HepG2 (cell line): ENCODE data around the gene GAGE12F. TPM values are rescaled to one million over a fixed set of nuclear protein-coding genes. Genes with fewer than 3 reads are reported as not detected.

Source experiments
- ARNT ChIP-seq: fragments of 450-650 bp; IDR thresholded peaks from 2 replicates; pipeline ENCODE4 v1.6.1; 2017
- CCDC6 ChIP-seq: sonication (generic); formaldehyde crosslinking; IDR thresholded peaks from 2 replicates; pipeline ENCODE4 v1.8.1; 2022; ENCODE audit warnings: mild to moderate bottlenecking, missing genetic modification reagents, moderate library complexity
- DNMT1 ChIP-seq: sonication (generic); formaldehyde crosslinking; IDR thresholded peaks from 2 replicates; pipeline ENCODE4 v1.5.1; 2020; ENCODE audit warnings: mild to moderate bottlenecking, missing genetic modification reagents
- E2F5 ChIP-seq: sonication (generic); formaldehyde crosslinking; conservative IDR thresholded peaks from 2 replicates; pipeline ENCODE4 v1.4.0; 2020; ENCODE audit warnings: missing genetic modification reagents
- EEA1 ChIP-seq: sonication (generic); formaldehyde crosslinking; IDR thresholded peaks from 2 replicates; pipeline ENCODE4 v1.5.1; 2020; ENCODE audit warnings: mild to moderate bottlenecking, missing genetic modification reagents, borderline replicate concordance
- ETV5 ChIP-seq: IDR thresholded peaks from 2 replicates; pipeline ENCODE4 v1.6.1; 2018; ENCODE audit warnings: missing biosample characterization, missing genetic modification reagents, inconsistent platforms, borderline replicate concordance
- FOXM1 ChIP-seq: sonication (generic); formaldehyde crosslinking; IDR thresholded peaks from 2 replicates; pipeline ENCODE4 v1.5.0; 2020; ENCODE audit warnings: missing genetic modification reagents
- FOXO1 ChIP-seq: sonication (generic); formaldehyde crosslinking; IDR thresholded peaks from 2 replicates; pipeline ENCODE4 v1.4.0; 2020; ENCODE audit warnings: missing genetic modification reagents
- HDAC2 ChIP-seq: sonication (generic); formaldehyde crosslinking; IDR thresholded peaks from 2 replicates; pipeline ENCODE4 v1.4.0; 2020; ENCODE audit warnings: missing genetic modification reagents
- MAFK ChIP-seq, 2 experiments: IDR thresholded peaks in 1 of 2; conservative IDR thresholded peaks in 1 of 2; 2 replicates each; pipeline ENCODE4 v1.6.1; 2011; ENCODE audit warnings: improper control_type of control experiment in 2 of 2, low read length in 2 of 2
- MED8 ChIP-seq: sonication (generic); formaldehyde crosslinking; IDR thresholded peaks from 2 replicates; pipeline ENCODE4 v1.8.1; 2023; ENCODE audit warnings: mild to moderate bottlenecking, missing genetic modification reagents; ENCODE audit not compliant: insufficient replicate concordance
- NFKB2 ChIP-seq: sonication (generic); formaldehyde crosslinking; IDR thresholded peaks from 2 replicates; pipeline ENCODE4 v1.4.0; 2020; ENCODE audit warnings: missing genetic modification reagents, borderline replicate concordance
- NFYB ChIP-seq: sonication (generic); formaldehyde crosslinking; IDR thresholded peaks from 2 replicates; pipeline ENCODE4 v1.4.0; 2020; ENCODE audit warnings: missing genetic modification reagents
- NONO ChIP-seq, 2 experiments: fragments of 450-650 bp in 1 of 2; sonication (generic) in 1 of 2; formaldehyde crosslinking in 1 of 2; IDR thresholded peaks in 1 of 2; conservative IDR thresholded peaks in 1 of 2; 2 replicates each; pipeline versions ENCODE4 v1.6.1 to v1.8.0; 2017 to 2022; ENCODE audit warnings: mild to moderate bottlenecking in 1 of 2, missing genetic modification reagents in 1 of 2, moderate library complexity in 1 of 2
- PAWR ChIP-seq: sonication (generic); formaldehyde crosslinking; IDR thresholded peaks from 2 replicates; pipeline ENCODE4 v1.4.0; 2020; ENCODE audit warnings: missing genetic modification reagents, mild to moderate bottlenecking, borderline replicate concordance
- SAP130 ChIP-seq: IDR thresholded peaks from 2 replicates; pipeline ENCODE4 v1.6.1; 2016; ENCODE audit warnings: low read depth
- ZBTB7A ChIP-seq: sonication (generic); formaldehyde crosslinking; IDR thresholded peaks from 2 replicates; pipeline ENCODE4 v1.8.0; 2022; ENCODE audit warnings: mild to moderate bottlenecking, missing genetic modification reagents
- ZBTB7B ChIP-seq: sonication (generic); formaldehyde crosslinking; IDR thresholded peaks from 2 replicates; pipeline ENCODE4 v1.4.0; 2020; ENCODE audit warnings: missing genetic modification reagents
- ZMYM3 ChIP-seq: sonication (generic); formaldehyde crosslinking; IDR thresholded peaks from 2 replicates; pipeline ENCODE4 v1.5.1; 2020; ENCODE audit warnings: mild to moderate bottlenecking, missing genetic modification reagents
- ZNF326 ChIP-seq: sonication (generic); formaldehyde crosslinking; IDR thresholded peaks from 2 replicates; pipeline ENCODE4 v1.4.0; 2020; ENCODE audit warnings: missing genetic modification reagents, borderline replicate concordance
- ZNF431 ChIP-seq: sonication (generic); formaldehyde crosslinking; IDR thresholded peaks from 2 replicates; pipeline ENCODE4 v1.9.0; 2022; ENCODE audit warnings: missing genetic modification reagents, low read depth, mild to moderate bottlenecking, borderline replicate concordance
- ZNF451 ChIP-seq: sonication (generic); formaldehyde crosslinking; IDR thresholded peaks from 2 replicates; pipeline ENCODE4 v1.5.0; 2020; ENCODE audit warnings: mild to moderate bottlenecking, missing genetic modification reagents
- ZNF546 ChIP-seq: sonication (generic); formaldehyde crosslinking; conservative IDR thresholded peaks from 2 replicates; pipeline ENCODE4 v1.8.1; 2023; ENCODE audit warnings: mild to moderate bottlenecking, missing genetic modification reagents
- ZNF782 ChIP-seq: sonication (generic); formaldehyde crosslinking; IDR thresholded peaks from 2 replicates; pipeline ENCODE4 v1.4.0; 2020; ENCODE audit warnings: missing genetic modification reagents, mild to moderate bottlenecking, borderline replicate concordance
- polyA plus RNA-seq, 8 experiments: library from polyadenylated mRNA; depleted of rRNA in 3 of 8; stranded (reverse) in 7 of 8; unstranded in 1 of 8; fragments of >200 nt; fragmentation: Illumina TruSeq in 4 of 8; extraction: Trizol in 4 of 8; gene quantifications; 2 replicates each; pipeline versions ENCODE4 v1.2.1 to v1.2.3, GENCODE V29; 2011 to 2016; ENCODE audit warnings: low read depth in 4 of 8, missing spikeins in 1 of 8, mixed read lengths in 1 of 8; ENCODE audit not compliant: insufficient read depth in 1 of 8
- total RNA-seq, 5 experiments: library from RNA; depleted of rRNA; stranded (reverse); fragments of >200 nt; fragmentation: Illumina TruSeq; extraction: Trizol; gene quantifications; 2 replicates each; pipeline ENCODE4 v1.2.3, GENCODE V29; 2016; ENCODE audit warnings: low read depth in 1 of 5
- TF ChIP-seq, protein P1 (sequence below): sonication (generic); formaldehyde crosslinking; IDR thresholded peaks from 2 replicates; pipeline ENCODE4 v1.4.0; 2020; ENCODE audit warnings: missing genetic modification reagents, mild to moderate bottlenecking, borderline replicate concordance
- TF ChIP-seq, protein P2 (sequence below): sonication (generic); formaldehyde crosslinking; conservative IDR thresholded peaks from 2 replicates; pipeline ENCODE4 v1.8.0; 2022; ENCODE audit warnings: missing genetic modification reagents

GAGE12F gene
- total and polyA plus RNA-seq, 2 of the 13 experiments (the other 11 are each of a cell fraction or from before 2014, with no cell fraction given) = not detected

- TF ChIP-seq PAWR (CRISPR knock-in tag) (no peak), MED8 (CRISPR knock-in tag) (no peak), HDAC2 (CRISPR knock-in tag) (peak; percentile 43; the same call in 1 of the 2 replicates), E2F5 (CRISPR knock-in tag) (no peak), DNMT1 (CRISPR knock-in tag) (no peak), CCDC6 (CRISPR knock-in tag) (no peak), FOXM1 (CRISPR knock-in tag) (no peak), ZNF431 (CRISPR knock-in tag) (no peak; the same call in 1 of the 2 replicates), ZNF782 (CRISPR knock-in tag) (no peak), NFKB2 (CRISPR knock-in tag) (no peak), EEA1 (no peak), ZNF546 (CRISPR knock-in tag) (no peak), FOXO1 (CRISPR knock-in tag) (no peak; the same call in 1 of the 2 replicates), SAP130 (0 out of 2 replicates have a peak, but pooled peaks have one; percentile 13), ZBTB7A (CRISPR knock-in tag) (no peak), NONO (IDR thresholded peaks at IDR 0.05) (no peak), NONO (CRISPR knock-in tag; conservative IDR thresholded peaks at IDR 0.05) (0 out of 2 replicates have a peak, but pooled peaks have one; percentile 17), ZMYM3 (CRISPR knock-in tag) (no peak), ETV5 (CRISPR knock-in tag) (no peak; the same call in 1 of the 2 replicates), NFYB (CRISPR knock-in tag) (no peak), ZBTB7B (CRISPR knock-in tag) (no peak), MAFK (conservative IDR thresholded peaks at IDR 0.05 in 1 of 2, IDR thresholded peaks at IDR 0.05 in 1 of 2; ENCODE audit: low read length in 2 of 2) (no peak), ZNF451 (CRISPR knock-in tag) (no peak), ZNF326 (no peak), ARNT (no peak)
- TF ChIP-seq, protein P1, sequence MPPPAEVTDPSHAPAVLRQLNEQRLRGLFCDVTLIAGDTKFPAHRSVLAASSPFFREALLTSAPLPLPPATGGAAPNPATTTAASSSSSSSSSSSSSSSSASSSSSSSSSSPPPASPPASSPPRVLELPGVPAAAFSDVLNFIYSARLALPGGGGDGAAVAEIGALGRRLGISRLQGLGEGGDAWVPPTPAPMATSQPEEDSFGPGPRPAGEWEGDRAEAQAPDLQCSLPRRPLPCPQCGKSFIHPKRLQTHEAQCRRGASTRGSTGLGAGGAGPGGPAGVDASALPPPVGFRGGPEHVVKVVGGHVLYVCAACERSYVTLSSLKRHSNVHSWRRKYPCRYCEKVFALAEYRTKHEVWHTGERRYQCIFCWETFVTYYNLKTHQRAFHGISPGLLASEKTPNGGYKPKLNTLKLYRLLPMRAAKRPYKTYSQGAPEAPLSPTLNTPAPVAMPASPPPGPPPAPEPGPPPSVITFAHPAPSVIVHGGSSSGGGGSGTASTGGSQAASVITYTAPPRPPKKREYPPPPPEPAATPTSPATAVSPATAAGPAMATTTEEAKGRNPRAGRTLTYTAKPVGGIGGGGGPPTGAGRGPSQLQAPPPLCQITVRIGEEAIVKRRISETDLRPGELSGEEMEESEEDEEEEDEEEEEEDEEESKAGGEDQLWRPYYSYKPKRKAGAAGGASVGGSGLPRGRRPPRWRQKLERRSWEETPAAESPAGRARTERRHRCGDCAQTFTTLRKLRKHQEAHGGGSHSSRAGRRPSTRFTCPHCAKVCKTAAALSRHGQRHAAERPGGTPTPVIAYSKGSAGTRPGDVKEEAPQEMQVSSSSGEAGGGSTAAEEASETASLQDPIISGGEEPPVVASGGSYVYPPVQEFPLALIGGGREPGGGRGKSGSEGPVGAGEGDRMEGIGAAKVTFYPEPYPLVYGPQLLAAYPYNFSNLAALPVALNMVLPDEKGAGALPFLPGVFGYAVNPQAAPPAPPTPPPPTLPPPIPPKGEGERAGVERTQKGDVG (CRISPR knock-in tag) = no peak
- TF ChIP-seq, protein P2, sequence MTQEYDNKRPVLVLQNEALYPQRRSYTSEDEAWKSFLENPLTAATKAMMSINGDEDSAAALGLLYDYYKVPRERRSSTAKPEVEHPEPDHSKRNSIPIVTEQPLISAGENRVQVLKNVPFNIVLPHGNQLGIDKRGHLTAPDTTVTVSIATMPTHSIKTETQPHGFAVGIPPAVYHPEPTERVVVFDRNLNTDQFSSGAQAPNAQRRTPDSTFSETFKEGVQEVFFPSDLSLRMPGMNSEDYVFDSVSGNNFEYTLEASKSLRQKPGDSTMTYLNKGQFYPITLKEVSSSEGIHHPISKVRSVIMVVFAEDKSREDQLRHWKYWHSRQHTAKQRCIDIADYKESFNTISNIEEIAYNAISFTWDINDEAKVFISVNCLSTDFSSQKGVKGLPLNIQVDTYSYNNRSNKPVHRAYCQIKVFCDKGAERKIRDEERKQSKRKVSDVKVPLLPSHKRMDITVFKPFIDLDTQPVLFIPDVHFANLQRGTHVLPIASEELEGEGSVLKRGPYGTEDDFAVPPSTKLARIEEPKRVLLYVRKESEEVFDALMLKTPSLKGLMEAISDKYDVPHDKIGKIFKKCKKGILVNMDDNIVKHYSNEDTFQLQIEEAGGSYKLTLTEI (CRISPR knock-in tag) = no peak
Observed at GRCh38 chrX:49610718-49611310, 50.2 kb downstream of the GAGE12F start (continued).
